Mononuclear cell (primary cell): ENCODE data around the gene VTI1A. TPM values are rescaled to one million over a fixed set of nuclear protein-coding genes. Genes with fewer than 3 reads are reported as not detected.
"Not testable (repeated sequence)": the region's sequence is repeated elsewhere in the genome, so short reads cannot be mapped to it uniquely, and the experiment has no call there.

Experiments
- H3K27me3 ChIP-seq: 2 replicates; pipeline ENCODE4 v1.6.0; 2011; ENCODE audit warnings: low read length, control low read depth; ENCODE audit not compliant: insufficient read depth
- H3K4me1 ChIP-seq: 2 replicates; pipeline ENCODE4 v1.5.1; 2011; ENCODE audit warnings: mild to moderate bottlenecking, low read length, control low read depth; ENCODE audit not compliant: insufficient read depth
- H3K4me3 ChIP-seq: 2 replicates; pipeline ENCODE4 v1.5.1; 2011; ENCODE audit warnings: mild to moderate bottlenecking, low read length, moderate library complexity
- H3K9me3 ChIP-seq: 2 replicates; pipeline ENCODE4 v1.5.1; 2011; ENCODE audit warnings: low read depth, mild to moderate bottlenecking, control low read depth, low read length
- total RNA-seq: library from RNA; depleted of rRNA; stranded (reverse); fragments of >200 nt; gene quantifications from one replicate; pipeline ENCODE4 v1.2.3, GENCODE V29; 2012

Gene VTI1A
- total RNA-seq, 1 donor = 65.4 TPM

- Histone ChIP-seq H3K9me3 (no peaks in the 10 kb centered on the region), H3K4me3 (no peak overlapping the region), H3K27me3 (no peaks in the 10 kb centered on the region), H3K4me1 (no peaks in the 10 kb centered on the region)
Measured at GRCh38 chr10:112467541-112468075, 20.6 kb downstream of the VTI1A start.

- H3K9me3 ChIP-seq = no peaks in the 10 kb centered on the region
- no peak overlapping the region for H3K4me3 ChIP-seq
- H3K4me1 ChIP-seq = no peaks in the 10 kb centered on the region
- no peaks in the 10 kb centered on the region for H3K27me3 ChIP-seq
Measured at GRCh38 chr10:112471878-112472487, 25.0 kb downstream of the VTI1A start.

- Histone ChIP-seq H3K27me3 (no peaks in the 10 kb centered on the region), H3K4me1 (no peaks in the 10 kb centered on the region), H3K9me3 (no peaks in the 10 kb centered on the region), H3K4me3 (no peak overlapping the region)
Measured at GRCh38 chr10:112475575-112476218, 28.7 kb downstream of the VTI1A start.

GRCh38 chr10:112481602-112482001 is 34.6 kb downstream of the VTI1A start:
- Histone ChIP-seq H3K4me3 (no peak overlapping the region), H3K4me1 (no peaks in the 10 kb centered on the region), H3K27me3 (no peaks in the 10 kb centered on the region), H3K9me3 (no peaks in the 10 kb centered on the region)

- H3K9me3 ChIP-seq = no peaks in the 10 kb centered on the region
- H3K27me3 ChIP-seq = no peaks in the 10 kb centered on the region
- H3K4me1 ChIP-seq = no peaks in the 10 kb centered on the region
- no peak overlapping the region for H3K4me3 ChIP-seq
Measured at GRCh38 chr10:112484399-112484798, 37.4 kb downstream of the VTI1A start.

- Histone ChIP-seq H3K27me3 (no peaks in the 10 kb centered on the region), H3K4me3 (no peak overlapping the region), H3K9me3 (no peaks in the 10 kb centered on the region), H3K4me1 (no peaks in the 10 kb centered on the region)
Measured at GRCh38 chr10:112487964-112488363, 40.9 kb downstream of the VTI1A start.

- Histone ChIP-seq H3K4me1 (no peaks in the 10 kb centered on the region), H3K27me3 (no peaks in the 10 kb centered on the region)
Measured at GRCh38 chr10:112490545-112490944, 43.5 kb downstream of the VTI1A start.

GRCh38 chr10:112491144-112491543 is 44.1 kb downstream of the VTI1A start:
- Histone ChIP-seq H3K4me3 (no peak overlapping the region), H3K27me3 (no peaks in the 10 kb centered on the region), H3K9me3 (no peaks in the 10 kb centered on the region), H3K4me1 (no peaks in the 10 kb centered on the region)

More at GRCh38 chr10:112490545-112490944, 43.5 kb downstream of the VTI1A start:
- H3K9me3 ChIP-seq = no peaks in the 10 kb centered on the region
- no peak overlapping the region for H3K4me3 ChIP-seq

GRCh38 chr10:112492736-112493135 is 45.7 kb downstream of the VTI1A start:
- Histone ChIP-seq H3K9me3 (no peaks in the 10 kb centered on the region), H3K4me1 (no peaks in the 10 kb centered on the region), H3K27me3 (no peaks in the 10 kb centered on the region), H3K4me3 (no peak overlapping the region)

GRCh38 chr10:112497347-112497950 is 50.4 kb downstream of the VTI1A start:
- no peaks in the 10 kb centered on the region for H3K9me3 ChIP-seq
- no peaks in the 10 kb centered on the region for H3K4me1 ChIP-seq
- no peak overlapping the region for H3K4me3 ChIP-seq
- H3K27me3 ChIP-seq = no peaks in the 10 kb centered on the region

GRCh38 chr10:112498806-112499205 is 51.8 kb downstream of the VTI1A start:
- Histone ChIP-seq H3K9me3 (no peaks in the 10 kb centered on the region), H3K4me3 (no peak overlapping the region), H3K4me1 (no peaks in the 10 kb centered on the region), H3K27me3 (no peaks in the 10 kb centered on the region)

- H3K27me3 ChIP-seq, H3K4me1 ChIP-seq, H3K4me3 ChIP-seq, H3K9me3 ChIP-seq: not testable (repeated sequence)
Measured at GRCh38 chr10:112499985-112500384, 53.0 kb downstream of the VTI1A start.

- Histone ChIP-seq H3K9me3 (no peaks in the 10 kb centered on the region), H3K4me1 (no peaks in the 10 kb centered on the region), H3K4me3 (no peak overlapping the region), H3K27me3 (no peaks in the 10 kb centered on the region)
Measured at GRCh38 chr10:112502536-112502935, 55.5 kb downstream of the VTI1A start.

GRCh38 chr10:112503643-112504042 is 56.6 kb downstream of the VTI1A start:
- H3K9me3 ChIP-seq = no peaks in the 10 kb centered on the region
- no peaks in the 10 kb centered on the region for H3K27me3 ChIP-seq
- H3K4me3 ChIP-seq = no peak overlapping the region
- H3K4me1 ChIP-seq = no peaks in the 10 kb centered on the region

- Histone ChIP-seq H3K27me3 (no peaks in the 10 kb centered on the region), H3K4me3 (no peak overlapping the region), H3K4me1 (no peaks in the 10 kb centered on the region), H3K9me3 (no peaks in the 10 kb centered on the region)
Measured at GRCh38 chr10:112507046-112507445, 60.0 kb downstream of the VTI1A start.
